Right cardiac atrium (tissue), 5 donors: ENCODE data around the gene GPR150. TPM values are rescaled to one million over a fixed set of nuclear protein-coding genes. Genes with fewer than 3 reads are reported as not detected.

Experiments
- ATAC-seq, 2 donors: fragments of 200-7000 bp; cut with Tn5 transposase; one replicate each; pipeline versions ENCODE4 v1.8.0 to v1.9.1; 2020; ENCODE audit warnings: moderate library complexity in 2 of 2, mild to moderate bottlenecking in 1 of 2
- DNase-seq, 3 donors: peaks; one replicate each; pipeline ENCODE4 v3.0.0-alpha.2; 2020
- H3K27ac ChIP-seq: one replicate; pipeline ENCODE4 v1.5.1; 2013; ENCODE audit warnings: mild to moderate bottlenecking, low read length, control low read depth, moderate library complexity
- H3K27me3 ChIP-seq: one replicate; pipeline ENCODE4 v1.6.1; 2013; ENCODE audit not compliant: control insufficient read depth, insufficient read depth
- H3K4me1 ChIP-seq: one replicate; pipeline ENCODE4 v1.6.1; 2013; ENCODE audit warnings: low read length; ENCODE audit not compliant: control insufficient read depth, insufficient read depth
- H3K4me3 ChIP-seq: one replicate; pipeline ENCODE4 v1.5.1; 2013; ENCODE audit warnings: low read length, control low read depth
- H3K9me3 ChIP-seq: one replicate; pipeline ENCODE4 v1.6.1; 2013; ENCODE audit warnings: low read length; ENCODE audit not compliant: control insufficient read depth
- WGBS: extraction: QIAGEN DNeasy Blood & Tissue Kit; methylation state at CpG from one replicate; pipeline ENCODE4 v1.1.7; 2013; 5-methylcytosine and 5-hydroxymethylcytosine counted together
- intact Hi-C, 4 donors: fragments of 100-400 bp; cut with DNase I; formaldehyde crosslinking; loops; one replicate each; pipeline versions ENCODE4 v1.11.0 to v1.14.0; 2022 to 2023
- long read RNA-seq, 4 donors: library from polyadenylated mRNA; unstranded; transcript quantifications; one replicate each; pipeline ENCODE4 v2.0.0, GENCODE V29; 2020 to 2021
- polyA plus RNA-seq: library from polyadenylated mRNA; stranded (reverse); fragments of 200-250 nt; gene quantifications from one replicate; pipeline ENCODE4 v1.2.3, GENCODE V29; 2013
- total RNA-seq, 4 donors: library from RNA; stranded (reverse); fragmentation: NEBNext Ultra II Directional; extraction: Animal tissue kit (Norgen Biotek cat#: 25700); gene quantifications; one replicate each; pipeline ENCODE4 v1.2.1, GENCODE V29; 2021
- donor health status: healthy with polysubstance abuse.
- donor health status: DM: no; HTN: yes; CAD: no.
- donor health status: DM: no; HTN: no; CAD: no.
- donor health status: DM: no; HTN: yes; CAD: no; lungs with severe emphysema.
- donor health status: DM: yes; HTN: yes; CAD: no.

Gene GPR150
- total RNA-seq = under 1 TPM in 2 of 4 donors, not detected in 2; 0.15 to 0.25 TPM
- 0.09 TPM for polyA plus RNA-seq
- long read RNA-seq, donor 1 = 0 reads
- long read RNA-seq, donor 2 = 0 reads
- long read RNA-seq, donor 3 = 0 reads
- long read RNA-seq, donor 4 = 0 reads

- ATAC-seq = peak; percentile 75 to 76
- H3K4me1 ChIP-seq = no peaks in the 10 kb centered on the region
- H3K27me3 ChIP-seq = no peaks in the 10 kb centered on the region
- DNase-seq = peak; percentile 59 to 79 (median 75)
- intact Hi-C loops = no loop called here
- peak within 1 kb of the TSS; percentile 50 for H3K4me3 ChIP-seq
- no peaks in the 10 kb centered on the region for H3K9me3 ChIP-seq
- H3K27ac ChIP-seq = no peak within 1 kb of the TSS
- 1% methylated on average over 85 of the region's 85 CpGs for WGBS
Measured at GRCh38 chr5:95620030-95620869, at the start of gene GPR150. TSS of gene GPR150 (plus strand) at chr5:95620087. CDS start at chr5:95620276, 189 bp downstream.

- H3K9me3 ChIP-seq = no peaks in the 10 kb centered on the region
- 90% methylated on average over 2 of the region's 2 CpGs for WGBS
- intact Hi-C loops = no loop called here
- no peaks in the 10 kb centered on the region for H3K4me1 ChIP-seq
- H3K4me3 ChIP-seq = no peak overlapping the region
- ATAC-seq (no peak), DNase-seq (no peak)
- no peak overlapping the region for H3K27ac ChIP-seq
- H3K27me3 ChIP-seq = no peaks in the 10 kb centered on the region
Measured at GRCh38 chr5:95572016-95572415, 47.9 kb upstream of the GPR150 start.

- WGBS = 96% methylated on average over 2 of the region's 2 CpGs
- no peaks in the 10 kb centered on the region for H3K9me3 ChIP-seq
- no peak for ATAC-seq
- no peak overlapping the region for H3K4me3 ChIP-seq
- no peaks in the 10 kb centered on the region for H3K4me1 ChIP-seq
- H3K27ac ChIP-seq = no peak overlapping the region
- intact Hi-C loops = no loop called here
- no peaks in the 10 kb centered on the region for H3K27me3 ChIP-seq
- DNase-seq = no peak
Measured at GRCh38 chr5:95581576-95581975, 38.3 kb upstream of the GPR150 start.

DNA sequence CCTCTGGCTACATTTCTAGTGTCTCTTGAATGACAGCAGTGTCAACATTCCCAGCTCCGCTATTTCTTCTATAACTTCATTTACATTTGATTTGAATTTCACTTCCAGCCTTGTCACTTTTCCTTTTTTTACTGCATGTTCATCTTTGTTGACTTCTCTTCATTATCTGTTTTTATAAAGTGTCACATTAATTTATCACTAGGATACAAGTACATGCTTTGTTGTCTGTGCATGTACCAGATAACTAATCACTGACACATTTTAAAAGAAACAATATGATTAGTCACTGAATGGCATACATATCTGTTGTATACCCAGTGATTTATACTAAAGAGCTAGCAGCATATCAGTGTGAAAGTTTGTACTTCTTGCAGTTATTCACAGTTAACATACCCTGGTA lies 35.9 kb upstream of the GPR150 start:
- H3K27ac ChIP-seq = no peak overlapping the region
- WGBS = 95% methylated on average over 1 of the region's 1 CpG

GRCh38 chr5:95590880-95591279 lies 29.0 kb upstream of the GPR150 start:
- DNase-seq (no peak), ATAC-seq (no peak)
- WGBS = 78% methylated on average over 1 of the region's 1 CpG
- Histone ChIP-seq H3K4me3 (no peak overlapping the region), H3K27ac (no peak overlapping the region), H3K9me3 (no peaks in the 10 kb centered on the region), H3K27me3 (no peaks in the 10 kb centered on the region), H3K4me1 (no peaks in the 10 kb centered on the region)
- intact Hi-C loops = no loop called here

More for the DNA sequence above, 35.9 kb upstream of the GPR150 start:
- no peak for DNase-seq
- Histone ChIP-seq H3K4me3 (no peak overlapping the region), H3K9me3 (no peaks in the 10 kb centered on the region), H3K27me3 (no peaks in the 10 kb centered on the region), H3K4me1 (no peaks in the 10 kb centered on the region)
- intact Hi-C loops = no loop called here
- no peak for ATAC-seq

- Histone ChIP-seq H3K27ac (no peak overlapping the region), H3K4me1 (no peaks in the 10 kb centered on the region), H3K27me3 (no peaks in the 10 kb centered on the region), H3K9me3 (no peaks in the 10 kb centered on the region), H3K4me3 (no peak overlapping the region)
- 92% methylated on average over 5 of the region's 5 CpGs for WGBS
- intact Hi-C loops = no loop called here
- no peak for ATAC-seq
- no peak for DNase-seq
Measured at GRCh38 chr5:95591490-95591901, 28.4 kb upstream of the GPR150 start.

GRCh38 chr5:95595289-95595931 lies 24.5 kb upstream of the GPR150 start:
- H3K4me3 ChIP-seq = no peak overlapping the region
- intact Hi-C loops = no loop called here
- DNase-seq (no peak), ATAC-seq (no peak)
- WGBS = 95% methylated on average over 3 of the region's 3 CpGs
- no peak overlapping the region for H3K27ac ChIP-seq
- no peaks in the 10 kb centered on the region for H3K9me3 ChIP-seq
- no peaks in the 10 kb centered on the region for H3K4me1 ChIP-seq
- no peaks in the 10 kb centered on the region for H3K27me3 ChIP-seq

DNA sequence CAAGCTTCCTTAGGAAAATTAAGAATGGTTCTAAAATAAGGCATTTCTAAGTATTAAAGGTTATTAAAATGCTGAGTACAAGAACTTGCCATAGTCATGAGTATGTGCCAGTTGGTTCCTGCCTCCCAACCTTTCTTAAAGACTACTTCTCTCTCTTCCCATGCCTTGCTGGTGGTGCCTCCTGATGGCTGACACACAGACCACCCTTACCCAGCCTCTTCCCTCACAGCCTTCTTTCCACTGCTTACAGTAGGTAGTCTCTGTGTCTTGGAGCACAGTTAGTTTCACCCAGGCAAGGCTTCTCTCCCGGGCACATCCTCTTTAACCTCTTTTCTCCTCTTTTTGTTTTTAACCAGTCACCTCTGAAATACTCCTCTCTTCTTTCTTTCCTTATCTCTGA lies 20.6 kb upstream of the GPR150 start:
- Histone ChIP-seq H3K27me3 (no peaks in the 10 kb centered on the region), H3K9me3 (no peaks in the 10 kb centered on the region), H3K4me1 (no peaks in the 10 kb centered on the region), H3K27ac (no peak overlapping the region), H3K4me3 (no peak overlapping the region)
- ATAC-seq (no peak), DNase-seq (no peak)
- intact Hi-C loops = no loop called here
- 85% methylated on average over 1 of the region's 1 CpG for WGBS

- WGBS = 57% methylated on average over 1 of the region's 1 CpG
Measured at GRCh38 chr5:95600557-95600956, 19.3 kb upstream of the GPR150 start.

DNA sequence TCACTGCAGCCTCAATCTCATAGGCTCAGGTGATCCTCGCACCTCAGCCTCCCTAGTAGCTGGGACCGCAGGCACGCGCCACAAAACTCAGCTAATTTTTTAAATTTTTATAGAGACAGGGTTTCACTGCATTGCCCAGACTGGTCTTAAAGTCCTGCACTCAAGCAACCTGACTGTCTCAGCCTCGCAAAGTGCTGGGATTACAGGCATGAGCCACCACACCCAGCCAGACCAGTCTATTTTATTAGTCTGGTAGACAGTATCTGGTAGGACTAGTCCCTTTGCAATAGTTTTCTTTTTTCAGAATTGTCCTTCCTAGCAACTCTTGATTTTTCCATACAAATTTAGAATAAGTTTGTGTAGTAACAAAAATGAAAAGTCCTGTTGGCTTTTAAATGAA lies 14.1 kb upstream of the GPR150 start:
- WGBS = 97% methylated on average over 5 of the region's 5 CpGs
- no peak overlapping the region for H3K4me3 ChIP-seq
- no peak overlapping the region for H3K27ac ChIP-seq
- DNase-seq = no peak
- no peaks in the 10 kb centered on the region for H3K27me3 ChIP-seq
- no peaks in the 10 kb centered on the region for H3K9me3 ChIP-seq
- H3K4me1 ChIP-seq = no peaks in the 10 kb centered on the region
- intact Hi-C loops = no loop called here
- ATAC-seq = no peak

More at GRCh38 chr5:95600557-95600956, 19.3 kb upstream of the GPR150 start:
- H3K4me1 ChIP-seq = no peaks in the 10 kb centered on the region
- intact Hi-C loops = no loop called here
- H3K27me3 ChIP-seq = no peaks in the 10 kb centered on the region
- DNase-seq = no peak
- no peak for ATAC-seq
- H3K9me3 ChIP-seq = no peaks in the 10 kb centered on the region
- no peak overlapping the region for H3K27ac ChIP-seq
- H3K4me3 ChIP-seq = no peak overlapping the region

GRCh38 chr5:95606419-95606818 lies 13.5 kb upstream of the GPR150 start:
- no peaks in the 10 kb centered on the region for H3K27me3 ChIP-seq
- H3K27ac ChIP-seq = no peak overlapping the region
- H3K9me3 ChIP-seq = no peaks in the 10 kb centered on the region
- intact Hi-C loops = no loop called here
- DNase-seq = no peak
- no peaks in the 10 kb centered on the region for H3K4me1 ChIP-seq
- no peak for ATAC-seq
- H3K4me3 ChIP-seq = no peak overlapping the region
- WGBS = 95% methylated on average over 1 of the region's 1 CpG
